Measurements from ENCODE around the gene GAS6.

The GAS6 gene

GRCh38 chr13:113852536-113853517 lies 11.0 kb downstream of the GAS6 start:
- DNase-seq, result no peak

GRCh38 chr13:113851826-113852535 lies 11.9 kb downstream of the GAS6 start:
- DNase-seq, result no peak

- DNase-seq, result no peak
Measured at GRCh38 chr13:113851480-113851803, 12.4 kb downstream of the GAS6 start.

GRCh38 chr13:113850722-113851479 lies 13.0 kb downstream of the GAS6 start:
- DNase-seq, result no peak

GRCh38 chr13:113849981-113850721 lies 13.7 kb downstream of the GAS6 start:
- DNase-seq, result no peak

GRCh38 chr13:113849546-113849945 lies 14.3 kb downstream of the GAS6 start:
- DNase-seq, result no peak

- no peak for DNase-seq
Measured at GRCh38 chr13:113848431-113849260, 15.2 kb downstream of the GAS6 start.

- no peak for DNase-seq
Measured at GRCh38 chr13:113848020-113848419, 15.9 kb downstream of the GAS6 start.

GRCh38 chr13:113846636-113847318 lies 17.1 kb downstream of the GAS6 start:
- DNase-seq, result no peak

GRCh38 chr13:113845723-113846635 lies 17.9 kb downstream of the GAS6 start:
- DNase-seq, result no peak

GRCh38 chr13:113845055-113845454 lies 18.8 kb downstream of the GAS6 start:
- DNase-seq, result no peak

GRCh38 chr13:113843864-113844556 lies 19.9 kb downstream of the GAS6 start:
- DNase-seq, result no peak

GRCh38 chr13:113843063-113843654 lies 20.7 kb downstream of the GAS6 start:
- no peak for DNase-seq

- no peak for DNase-seq
Measured at GRCh38 chr13:113842336-113843062, 21.4 kb downstream of the GAS6 start.

- no peak for DNase-seq
Measured at GRCh38 chr13:113841353-113841650, 22.6 kb downstream of the GAS6 start.

GRCh38 chr13:113840541-113841352 lies 23.1 kb downstream of the GAS6 start:
- no peak for DNase-seq

Measured in right kidney (tissue), 1 donor.